Upper lobe of left lung (tissue), 4 donors: ENCODE results near the gene ATP5F1C.

Experiments
- CTCF ChIP-seq, 6 experiments: fragments of 450-650 bp in 4 of 6; fragments of 200-600 bp in 2 of 6; sonication (generic) in 2 of 6; IDR thresholded peaks; one replicate each; pipeline ENCODE4 v1.5.1; 2016 to 2019; ENCODE audit warnings: antibody characterized with exemption in 6 of 6
- POLR2A ChIP-seq, 4 donors: fragments of 450-650 bp; IDR thresholded peaks; one replicate each; pipeline ENCODE4 v1.5.1; 2016 to 2017; ENCODE audit warnings: antibody characterized with exemption in 4 of 4, mild to moderate bottlenecking in 2 of 4
- POLR2AphosphoS5 ChIP-seq, 2 donors: sonication (generic); formaldehyde crosslinking; IDR thresholded peaks; one replicate each; pipeline ENCODE4 v1.5.1; 2017; ENCODE audit warnings: antibody characterized with exemption in 2 of 2

GRCh38 chr10:7829289-7829834 is 41.4 kb downstream of the ATP5F1C start:
- TF ChIP-seq CTCF (IDR thresholded peaks at IDR 0.05) (no peak), POLR2A (IDR thresholded peaks at IDR 0.05) (no peak), POLR2AphosphoS5 (IDR thresholded peaks at IDR 0.05) (no peak)
